Globus pallidus (tissue), 1 donor: ENCODE results near the gene SH3GL3.

Source experiments
- DNase-seq: peaks from one replicate; pipeline ENCODE4 v3.0.0-alpha.2; 2015; ENCODE audit warnings: low spot score

The SH3GL3 gene

DNA sequence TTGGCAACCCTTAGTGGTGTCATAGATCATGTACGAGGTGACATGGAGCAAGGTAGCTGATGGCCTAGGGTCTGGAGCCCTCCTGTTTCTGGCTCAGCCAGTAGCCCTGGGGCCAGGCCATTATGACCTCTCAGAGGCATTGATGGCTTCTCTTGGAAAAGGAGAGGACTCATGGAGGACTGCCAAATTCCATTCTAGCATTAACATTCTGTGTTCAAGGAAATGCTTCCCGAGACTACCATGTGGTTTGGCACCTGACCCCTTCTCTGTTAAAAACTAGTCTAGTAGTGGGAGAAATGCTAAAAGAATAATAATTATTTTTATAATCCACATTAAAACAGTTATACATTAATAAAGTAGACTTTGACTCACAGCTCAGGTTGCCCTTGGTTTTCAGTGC lies 166.6 kb downstream of the SH3GL3 start:
- peak; percentile 43 for DNase-seq

DNA sequence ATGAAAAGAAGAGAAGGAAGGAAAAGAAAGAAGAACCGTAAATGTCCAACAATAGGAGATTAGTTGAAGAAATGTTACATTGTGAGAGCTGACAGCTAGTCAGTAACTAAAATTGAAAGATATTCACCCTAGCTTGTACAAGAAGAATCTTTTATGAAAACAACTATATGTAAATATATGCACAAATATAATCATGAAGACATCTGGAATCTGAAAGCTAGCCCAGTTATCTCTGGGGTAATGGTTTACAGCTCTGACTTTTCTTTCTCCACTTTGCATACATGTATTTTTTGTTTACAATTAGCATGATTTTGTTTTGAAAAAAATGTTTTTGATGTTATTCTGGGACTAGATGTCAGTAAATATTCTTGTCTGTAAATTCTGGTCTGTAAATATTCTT lies 169.7 kb downstream of the SH3GL3 start:
- DNase-seq: no peak

GRCh38 chr15:83626171-83626802 lies 179.1 kb downstream of the SH3GL3 start:
- DNase-seq: no peak

- no peak for DNase-seq
Measured at GRCh38 chr15:83631534-83631933, 184.4 kb downstream of the SH3GL3 start.

DNA sequence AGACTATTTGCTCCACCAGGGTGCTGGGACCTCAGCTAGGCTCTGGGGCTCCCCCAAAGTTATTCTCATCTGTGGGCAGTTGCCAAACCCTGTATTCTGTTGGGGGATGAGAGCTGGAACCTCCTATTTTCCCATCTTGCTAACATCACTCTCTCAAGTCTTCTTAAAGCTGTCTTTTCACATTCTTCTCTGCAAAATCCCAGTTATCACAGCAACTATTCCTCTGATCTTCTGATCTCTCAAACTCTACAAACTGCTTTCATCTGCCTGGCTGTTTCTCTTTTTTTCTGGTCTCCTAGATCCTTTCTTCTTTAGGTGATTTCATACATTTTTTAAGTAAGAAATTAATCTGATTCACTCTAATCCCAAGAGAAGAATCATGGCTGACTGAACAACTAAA lies 196.1 kb downstream of the SH3GL3 start:
- DNase-seq: no peak

GRCh38 chr15:83644439-83644838 lies 197.3 kb downstream of the SH3GL3 start:
- no peak for DNase-seq

DNA sequence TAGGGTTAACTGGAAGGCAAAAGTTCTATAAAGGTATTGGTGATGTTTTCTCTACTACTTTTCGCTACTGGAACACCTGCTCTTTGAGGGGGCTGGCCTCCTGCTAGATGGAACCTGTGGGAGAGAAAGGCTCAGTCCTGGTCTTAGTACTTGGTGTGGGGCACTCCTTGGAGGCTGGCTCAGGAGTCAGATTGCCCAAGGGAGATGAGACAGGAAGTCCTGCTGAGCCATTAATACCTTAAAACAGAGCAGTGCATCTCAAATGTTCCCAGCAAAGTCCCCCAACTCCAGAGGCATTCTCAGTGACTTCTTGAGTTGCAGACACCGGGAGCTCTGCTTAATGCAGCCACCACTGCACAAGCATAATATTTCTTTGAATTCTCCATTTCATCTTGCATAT lies 203.7 kb downstream of the SH3GL3 start:
- no peak for DNase-seq

- no peak for DNase-seq
Measured at GRCh38 chr15:83651541-83651940, 204.4 kb downstream of the SH3GL3 start.

- DNase-seq: no peak
Measured at GRCh38 chr15:83652626-83653204, 205.6 kb downstream of the SH3GL3 start.

- DNase-seq: no peak
Measured at GRCh38 chr15:83653288-83653638, 206.1 kb downstream of the SH3GL3 start.

DNA sequence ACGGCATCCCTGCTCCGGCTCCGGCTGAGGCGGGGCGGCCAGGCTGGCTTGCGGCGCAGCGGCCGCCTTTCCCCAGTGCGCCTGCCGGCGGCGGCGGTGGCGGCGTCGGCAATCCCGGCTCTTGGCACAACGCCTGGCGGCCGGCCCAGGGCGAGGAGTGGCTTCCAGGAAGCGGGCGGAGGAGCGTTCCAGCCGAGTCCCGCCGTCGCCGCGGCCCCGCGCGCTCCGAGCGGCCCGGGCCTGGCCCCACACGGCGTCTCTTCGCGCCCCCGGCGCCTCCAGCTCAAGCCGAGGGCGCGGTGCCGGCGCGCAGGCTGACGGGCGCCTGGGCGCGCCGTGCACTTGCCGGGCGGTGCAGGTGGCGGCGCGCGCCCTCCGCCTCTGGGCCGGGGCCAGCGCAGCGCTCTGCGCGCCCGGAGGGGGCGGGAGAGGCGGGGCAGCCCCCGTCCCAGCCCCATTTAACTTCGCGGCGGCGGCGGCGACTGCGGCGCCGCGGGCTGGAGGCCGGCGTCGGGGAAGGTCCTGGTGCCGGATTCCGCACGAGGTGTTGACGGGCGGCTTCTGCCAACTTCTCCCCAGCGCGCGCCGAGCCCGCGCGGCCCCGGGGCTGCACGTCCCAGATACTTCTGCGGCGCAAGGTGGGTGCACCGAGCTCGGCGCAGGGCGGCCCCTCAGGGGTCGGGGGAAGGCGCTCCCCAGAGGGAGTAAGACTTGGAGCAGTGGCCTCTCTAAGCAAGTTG lies 206.7 kb downstream of the SH3GL3 start, which contains the start of gene ADAMTSL3:
ADAMTSL3 (plus strand) TSS at position 485 of the 740 bp plus-strand sequence. CDS start 1,639 bp downstream, outside the sequence.
- peak; percentile 57 for DNase-seq

GRCh38 chr15:83654379-83655236 lies 207.5 kb downstream of the SH3GL3 start:
- no peak for DNase-seq

DNA sequence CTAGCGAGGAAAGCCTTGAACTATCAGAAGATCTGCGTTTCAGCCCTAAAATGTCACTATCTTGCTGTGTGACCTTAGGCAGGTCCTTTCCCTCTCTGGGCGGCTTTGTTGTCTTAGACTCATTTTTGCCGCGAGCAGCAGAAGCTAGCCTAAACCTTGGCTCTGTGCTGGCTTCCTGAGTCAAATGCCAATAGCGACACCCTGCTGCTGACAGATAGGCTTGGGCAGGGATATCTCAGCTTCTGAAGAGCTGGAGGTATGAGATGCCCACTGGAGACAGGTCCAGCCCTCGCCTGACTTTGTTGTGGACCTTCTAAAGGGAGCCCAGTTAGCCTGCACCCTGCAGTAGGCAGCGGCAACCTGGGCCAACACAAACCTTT lies 208.1 kb downstream of the SH3GL3 start:
- no peak for DNase-seq

GRCh38 chr15:83656192-83656591 lies 209.1 kb downstream of the SH3GL3 start:
- no peak for DNase-seq

GRCh38 chr15:83656943-83657528 lies 209.9 kb downstream of the SH3GL3 start:
- DNase-seq: no peak

GRCh38 chr15:83657549-83657948 lies 210.4 kb downstream of the SH3GL3 start:
- no peak for DNase-seq

- no peak for DNase-seq
Measured at GRCh38 chr15:83658430-83659416, 211.6 kb downstream of the SH3GL3 start.

GRCh38 chr15:83659417-83659812 lies 212.3 kb downstream of the SH3GL3 start:
- DNase-seq: no peak

GRCh38 chr15:83665480-83665879 lies 218.3 kb downstream of the SH3GL3 start:
- DNase-seq: no peak
